GM19395 (cell line): ENCODE measurements around the gene RASGRP1.

Source experiments
- ATAC-seq: cut with Tn5 transposase; IDR thresholded peaks from one replicate; pipeline ENCODE4 v1.9.1; 2021; ENCODE audit warnings: mild to moderate bottlenecking, moderate library complexity; ENCODE audit not compliant: unreplicated experiment

RASGRP1 gene

DNA sequence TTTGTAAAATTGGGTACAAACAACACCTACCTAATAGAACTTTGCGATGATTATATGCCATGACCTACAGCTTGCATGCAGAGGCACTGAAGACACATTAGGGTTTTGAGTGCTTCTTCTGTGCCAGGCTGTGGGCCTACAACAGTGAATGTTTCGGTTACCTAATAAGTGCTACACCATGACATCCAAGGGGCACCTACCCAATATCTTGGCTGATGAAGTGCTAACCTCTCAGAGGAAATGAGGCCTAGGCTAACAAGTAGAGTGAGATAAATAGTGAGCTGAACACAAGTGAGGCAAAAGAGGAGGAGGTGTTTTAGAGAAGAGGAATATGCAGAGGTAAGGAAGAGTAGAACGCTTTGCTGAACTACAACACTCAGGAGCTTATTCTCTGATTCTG is 12.2 kb upstream of the RASGRP1 start:
- ATAC-seq = no peak

DNA sequence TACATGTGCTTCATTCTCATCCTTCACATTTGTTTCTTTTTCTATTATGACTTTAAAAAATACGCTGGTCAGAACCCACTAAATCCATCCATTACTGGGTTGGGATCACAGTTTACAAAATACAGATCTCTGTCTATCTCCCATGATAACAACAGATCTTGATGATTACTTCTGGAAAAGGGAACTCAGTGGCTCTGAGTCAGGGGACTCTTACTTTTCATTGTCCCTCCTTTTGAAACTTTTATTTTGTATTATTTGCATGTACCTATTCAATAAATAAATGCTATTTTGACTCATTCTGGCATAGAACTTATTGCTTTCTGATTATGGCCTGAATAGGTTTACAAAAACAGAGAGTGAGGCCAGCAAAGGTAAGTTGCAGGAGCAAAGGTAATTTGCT is 11.6 kb upstream of the RASGRP1 start:
- no peak for ATAC-seq

DNA sequence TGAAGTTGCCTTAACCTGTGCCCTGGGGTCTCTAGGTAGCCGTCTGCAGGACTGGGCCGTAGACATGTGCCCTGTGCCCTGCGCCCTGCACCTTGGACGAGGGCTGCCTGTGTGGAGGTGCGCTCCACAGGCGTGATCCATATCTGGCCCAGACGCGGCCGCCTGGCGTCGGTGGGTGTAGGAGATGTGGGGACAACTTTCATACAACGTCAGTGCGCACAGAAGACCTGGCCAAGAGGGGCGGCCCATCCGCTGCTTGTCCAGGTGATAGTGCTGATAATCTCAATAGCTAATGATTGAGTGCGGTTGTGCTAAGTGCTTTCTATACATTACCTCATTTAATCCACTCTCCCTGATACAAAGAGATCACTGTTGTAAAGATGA is 665 bp upstream of the RASGRP1 start:
- ATAC-seq = no peak

DNA sequence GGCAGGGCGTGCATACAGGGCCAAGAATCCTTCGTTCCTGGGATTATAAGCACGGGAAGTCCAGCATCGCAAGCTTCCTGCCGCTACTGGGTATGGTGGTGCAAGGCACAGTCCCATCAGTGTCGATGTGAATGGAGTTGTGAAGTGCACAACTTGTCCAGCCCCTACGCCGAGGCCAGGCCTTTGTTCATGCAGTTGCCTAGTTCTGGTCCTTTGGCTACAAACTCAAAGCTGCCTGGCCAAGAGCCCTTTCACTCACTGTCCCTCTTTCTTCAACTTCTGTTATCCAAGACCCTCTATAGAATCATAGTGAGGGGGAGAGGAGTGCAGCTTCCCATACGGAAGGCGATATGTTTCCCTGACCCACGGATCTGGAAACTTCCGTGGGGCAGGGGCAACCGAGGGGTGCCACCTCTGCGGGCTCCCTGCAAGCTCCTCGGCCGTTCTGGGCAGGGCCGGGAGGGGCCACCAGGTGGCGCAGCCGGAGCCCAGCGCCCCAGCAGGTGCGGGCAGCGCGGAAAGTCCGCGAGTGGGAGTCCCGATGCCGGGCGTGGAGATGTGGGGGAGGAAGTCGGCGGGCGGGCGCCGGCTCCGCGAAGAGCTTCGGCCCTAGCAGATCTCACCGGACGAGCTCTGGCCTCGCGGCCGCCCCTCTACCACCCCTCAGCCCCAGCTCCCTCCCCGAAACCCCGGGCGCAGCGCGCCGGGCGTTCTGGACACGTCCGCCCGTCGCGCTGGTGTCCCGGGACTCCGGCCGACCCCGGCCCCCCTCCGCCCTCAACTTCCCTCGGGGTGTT is 693 bp downstream of the RASGRP1 start:
- ATAC-seq = peak; percentile 61

DNA sequence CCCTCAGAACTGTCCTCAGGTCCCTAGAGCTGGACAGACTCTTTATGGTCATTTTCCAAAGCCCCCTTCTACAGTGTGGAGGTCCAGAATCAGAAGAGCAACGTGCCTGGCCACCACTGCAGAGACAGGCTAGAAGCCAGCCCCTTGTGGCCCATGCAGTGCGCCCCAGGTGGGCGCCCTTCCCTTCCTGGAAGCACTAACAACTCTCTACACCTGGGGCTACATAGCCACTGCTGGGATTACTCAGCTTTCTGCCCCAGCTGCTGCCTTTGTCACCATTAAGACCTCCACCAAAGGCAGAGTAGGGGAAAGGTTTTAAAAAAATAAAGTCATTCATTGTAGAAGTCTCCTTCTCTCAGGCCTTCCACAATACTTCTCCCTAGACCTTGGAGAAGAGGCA is 2.3 kb downstream of the RASGRP1 start:
- ATAC-seq = no peak

GRCh38 chr15:38560456-38560926 is 4.1 kb downstream of the RASGRP1 start:
- peak; percentile 34 for ATAC-seq

- no peak for ATAC-seq
Observed at GRCh38 chr15:38559636-38560307, 4.8 kb downstream of the RASGRP1 start.

- no peak for ATAC-seq
Observed at GRCh38 chr15:38559131-38559530, 5.5 kb downstream of the RASGRP1 start.

GRCh38 chr15:38558372-38559059 is 6.1 kb downstream of the RASGRP1 start:
- ATAC-seq = no peak

GRCh38 chr15:38557921-38558320 is 6.7 kb downstream of the RASGRP1 start:
- ATAC-seq = no peak

DNA sequence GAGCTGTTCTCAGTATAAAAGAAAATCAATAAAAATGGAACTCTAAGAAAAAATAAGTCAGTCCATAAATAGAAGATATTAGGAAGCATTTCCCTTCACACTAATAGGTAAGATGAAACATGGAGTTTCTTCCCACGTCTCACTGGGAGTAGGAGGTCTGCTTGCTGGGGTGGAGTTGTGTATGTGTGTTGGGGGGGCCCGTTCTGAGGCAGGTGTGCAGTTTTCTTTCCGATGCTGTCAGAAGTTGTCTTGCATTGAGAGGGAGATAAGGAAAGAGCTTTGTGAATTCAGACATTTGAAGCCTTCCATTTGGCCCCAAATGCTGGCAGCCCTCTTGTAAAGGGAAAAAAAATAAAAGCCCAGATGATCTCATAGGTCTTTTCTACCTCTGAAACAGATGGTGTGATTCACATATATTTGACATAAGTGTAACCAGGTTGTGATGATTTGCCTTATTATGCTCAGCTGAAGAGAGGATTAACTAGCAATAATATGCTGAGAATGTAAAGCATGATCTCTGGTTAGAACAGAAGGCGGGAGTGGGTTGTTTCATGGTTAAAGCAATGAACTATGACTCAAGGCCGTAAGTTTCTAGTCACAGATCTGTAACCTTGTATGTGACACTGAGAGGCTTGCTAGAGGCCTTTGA is 8.8 kb downstream of the RASGRP1 start:
- ATAC-seq = no peak

- peak; percentile 64 for ATAC-seq
Observed at GRCh38 chr15:38554354-38554753, 10.3 kb downstream of the RASGRP1 start.

- no peak for ATAC-seq
Observed at GRCh38 chr15:38553071-38553470, 11.5 kb downstream of the RASGRP1 start.

GRCh38 chr15:38551720-38552648 is 12.6 kb downstream of the RASGRP1 start:
- ATAC-seq = no peak

DNA sequence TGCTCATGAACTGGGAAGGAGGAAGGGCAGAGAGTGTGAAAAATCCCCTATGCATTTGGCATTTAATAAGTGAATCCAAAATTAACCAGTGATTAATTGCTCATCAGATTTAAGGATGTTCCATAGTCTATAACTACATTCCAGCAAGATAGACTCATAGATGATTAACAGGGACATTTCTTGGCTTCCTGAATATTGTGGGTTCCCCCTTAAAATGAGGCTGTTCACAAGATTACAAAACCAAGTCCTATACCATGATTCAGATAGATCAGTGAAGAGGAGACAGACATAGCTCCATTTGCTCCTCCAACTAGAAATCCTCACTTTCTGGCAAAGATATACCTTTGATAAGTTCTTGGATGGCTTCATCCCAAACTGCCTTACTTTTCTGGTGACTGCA is 15.4 kb downstream of the RASGRP1 start:
- no peak for ATAC-seq

DNA sequence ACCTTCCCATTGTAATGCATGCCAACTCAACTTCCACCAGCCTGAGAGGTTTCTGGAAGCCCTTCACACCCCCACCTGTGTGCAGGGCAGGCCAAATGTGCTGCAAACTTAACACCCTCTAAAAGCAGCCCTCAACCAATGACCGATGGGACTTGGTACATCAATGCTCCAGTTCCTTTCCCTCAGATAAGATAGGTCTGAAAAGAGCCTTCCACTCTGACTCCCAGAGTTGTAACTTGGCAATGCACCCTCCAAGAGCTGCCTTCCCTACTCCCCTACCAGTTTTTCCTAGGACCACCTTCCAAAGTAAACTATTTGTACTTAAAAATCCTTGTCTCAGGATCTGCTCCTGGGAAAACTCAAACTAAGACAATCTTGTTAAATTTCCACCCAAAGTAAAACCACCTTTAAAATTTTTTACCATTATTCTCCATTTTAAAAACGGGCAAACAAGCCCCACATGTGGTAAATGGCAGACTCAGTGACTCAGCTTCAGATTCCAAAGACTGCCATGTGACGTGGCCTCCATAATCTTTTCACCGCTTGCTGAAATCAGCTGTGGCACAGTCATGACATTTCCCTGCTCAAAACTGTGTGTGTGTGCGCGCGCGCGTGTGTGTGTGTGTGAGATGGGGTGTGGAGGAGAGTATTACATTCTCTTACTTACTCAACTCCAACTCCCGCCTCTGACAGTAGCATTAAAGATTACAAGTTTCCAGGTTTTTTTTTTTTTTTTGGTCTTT is 17.2 kb downstream of the RASGRP1 start:
- no peak for ATAC-seq

DNA sequence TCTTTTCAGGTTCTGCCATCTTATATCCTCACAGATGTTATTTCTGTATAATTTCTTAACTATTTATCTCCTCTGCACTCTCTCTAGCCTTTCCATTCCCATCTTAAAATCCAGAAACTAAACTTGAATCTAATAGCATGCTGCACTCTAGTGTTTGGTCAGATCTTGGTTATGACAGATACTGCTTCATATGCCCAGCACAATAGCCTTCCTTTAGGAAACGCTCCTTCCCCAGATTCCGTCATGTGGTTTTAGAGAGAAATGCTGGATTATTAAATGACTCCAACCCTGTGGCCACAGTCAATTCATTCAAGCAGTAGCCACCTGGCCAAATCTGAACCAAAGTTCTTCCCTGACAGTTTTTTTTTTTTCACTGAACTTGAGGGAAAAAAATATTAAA is 19.4 kb downstream of the RASGRP1 start:
- no peak for ATAC-seq

- no peak for ATAC-seq
Observed at GRCh38 chr15:38541026-38541425, 23.6 kb downstream of the RASGRP1 start.

DNA sequence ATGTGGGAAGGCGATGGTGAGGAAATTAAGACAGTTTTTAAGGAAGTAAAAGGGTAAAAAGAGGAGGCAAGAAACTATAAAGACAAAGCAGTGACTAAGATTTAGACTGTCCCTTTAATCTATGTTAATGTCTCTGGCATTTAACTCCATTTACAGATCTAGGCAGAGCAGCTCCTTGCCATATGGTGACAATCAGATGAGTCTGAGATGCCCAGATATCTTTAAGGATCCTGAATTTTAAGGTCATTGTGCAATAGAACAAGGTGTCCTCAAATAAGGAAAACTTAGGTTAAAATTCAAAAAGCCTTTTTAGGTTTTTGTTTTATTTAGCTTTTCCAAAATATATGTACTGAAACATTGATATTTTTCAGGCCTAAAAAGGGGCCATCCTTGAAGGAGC is 24.1 kb downstream of the RASGRP1 start:
- no peak for ATAC-seq

DNA sequence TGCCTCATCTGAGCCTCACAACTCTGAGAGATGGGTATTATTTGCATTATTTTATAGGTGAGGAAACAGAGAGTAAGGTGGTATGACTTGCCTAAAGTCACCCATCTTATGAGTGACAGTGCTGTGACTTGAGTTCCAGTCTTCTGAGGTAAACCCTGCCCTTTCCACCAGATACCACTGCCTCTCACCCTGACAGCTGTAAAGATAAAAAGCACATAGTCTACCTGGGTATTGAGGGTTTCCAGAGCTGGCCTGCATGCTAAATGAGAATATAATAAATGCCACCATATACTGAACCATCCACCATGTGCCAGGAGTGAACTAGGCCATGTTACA is 25.6 kb downstream of the RASGRP1 start:
- no peak for ATAC-seq
